HepG2 (cell line): ENCODE data around the gene HOXC9. TPM values are rescaled to one million over a fixed set of nuclear protein-coding genes. Genes with fewer than 3 reads are reported as not detected.
"Not testable (repeated sequence)": the region's sequence is repeated elsewhere in the genome, so short reads cannot be mapped to it uniquely, and the experiment has no call there.

Source experiments
- ATAC-seq: fragments of 200-7000 bp; cut with Tn5 transposase; 3 replicates; pipeline ENCODE4 v1.9.1; 2020; ENCODE audit warnings: mild to moderate bottlenecking, moderate library complexity
- BruUV-seq: library from RNA; stranded (reverse); fragments of 400-500 nt; replicated peaks from 2 replicates; lab custom pipeline; 2021; lab: Mats Ljungman, UMichigan
- CTCF ChIA-PET: fragments of 300-600 bp; formaldehyde crosslinking; extraction: SDS; loops from one replicate; lab custom pipeline; 2021; ENCODE audit warnings: low total read pairs, inconsistent platforms, low intra/inter-chr PET ratio; lab: Yijun Ruan, JAX
- POLR2A ChIA-PET: fragments of 350-600 bp; sonication (Branson Sonifier 250); formaldehyde crosslinking; loops from one replicate; lab custom pipeline; 2020; ENCODE audit warnings: antibody characterized with exemption, inconsistent platforms; lab: Yijun Ruan, JAX
- DNase-seq: peaks from one replicate; pipeline ENCODE4 v3.0.0-alpha.2; 2015; ENCODE audit warnings: low spot score
- FAIRE-seq: peaks from 3 replicates; lab custom pipeline; 2011; peaks lifted over from hg19 to GRCh38; lab: Jason Lieb, UNC
- H2AFZ ChIP-seq: one replicate; pipeline ENCODE4 v1.6.1; 2011; ENCODE audit warnings: low read length, inconsistent platforms
- H3K27ac ChIP-seq: fragments of 300-600 bp; 3 replicates; pipeline ENCODE4 v1.8.0; 2011; ENCODE audit warnings: mixed run types, mild to moderate bottlenecking, mixed read lengths, low read length, inconsistent platforms; ENCODE audit not compliant: insufficient read depth; ENCODE audit errors: extremely low read length
- H3K27me3 ChIP-seq, 2 experiments: fragments of 200-600 bp in 1 of 2; 2 replicates in 1 of 2; 3 replicates in 1 of 2; pipeline versions ENCODE4 v1.6.0 to v1.8.0; 2011; ENCODE audit warnings: low read length in 2 of 2, mild to moderate bottlenecking in 2 of 2, moderate library complexity in 2 of 2, inconsistent platforms in 1 of 2; ENCODE audit not compliant: insufficient read depth in 2 of 2, control insufficient read depth in 1 of 2
- H3K36me3 ChIP-seq, 2 experiments: fragments of 200-600 bp in 1 of 2; replicated peaks in 1 of 2; 2 replicates in 1 of 2; 3 replicates in 1 of 2; pipeline versions ENCODE4 v1.5.1 to v1.8.0; 2011; ENCODE audit warnings: low read length in 2 of 2, inconsistent platforms in 1 of 2; ENCODE audit not compliant: insufficient read depth in 2 of 2, control insufficient read depth in 1 of 2
- H3K4me1 ChIP-seq: 2 replicates; pipeline ENCODE4 v1.5.1; 2012; ENCODE audit warnings: low read length, inconsistent platforms; ENCODE audit not compliant: insufficient read depth
- H3K4me2 ChIP-seq: 2 replicates; pipeline ENCODE4 v1.6.0; 2011; ENCODE audit warnings: low read depth, low read length, inconsistent platforms
- H3K4me3 ChIP-seq, 3 experiments: fragments of 200-600 bp in 1 of 3; sonication (generic), shearing (Covaris generic) in 1 of 3; replicated peaks in 1 of 3; 2 replicates each; pipeline ENCODE4 v1.5.1; 2011 to 2016; ENCODE audit warnings: low read length in 3 of 3, inconsistent platforms in 2 of 3, low read depth in 2 of 3, mild to moderate bottlenecking in 2 of 3, control low read depth in 1 of 3, mixed read lengths in 1 of 3; ENCODE audit not compliant: insufficient read depth in 1 of 3
- H3K79me2 ChIP-seq: one replicate; pipeline ENCODE4 v1.6.1; 2011; ENCODE audit warnings: low read length, inconsistent platforms; ENCODE audit not compliant: insufficient read depth
- H3K9ac ChIP-seq: 2 replicates; pipeline ENCODE4 v1.6.0; 2011; ENCODE audit warnings: mild to moderate bottlenecking, low read depth, low read length, inconsistent platforms; ENCODE audit not compliant: insufficient read depth
- H3K9me3 ChIP-seq: 2 replicates; pipeline ENCODE4 v1.5.1; 2012; ENCODE audit warnings: mild to moderate bottlenecking, low read length
- H4K20me1 ChIP-seq: 2 replicates; pipeline ENCODE4 v1.6.0; 2011; ENCODE audit warnings: inconsistent platforms, mild to moderate bottlenecking, low read length, moderate library complexity; ENCODE audit not compliant: insufficient read depth
- FLYWCH1 ChIP-seq: sonication (generic); formaldehyde crosslinking; IDR thresholded peaks from 2 replicates; pipeline ENCODE4 v1.8.1; 2023; ENCODE audit warnings: mild to moderate bottlenecking, missing genetic modification reagents
- SMARCC2 ChIP-seq: fragments of 450-650 bp; IDR thresholded peaks from 2 replicates; pipeline ENCODE4 v1.6.1; 2017; ENCODE audit warnings: antibody characterized with exemption, mild to moderate bottlenecking
- SP5 ChIP-seq: IDR thresholded peaks from 2 replicates; pipeline ENCODE4 v1.6.1; 2016; ENCODE audit warnings: low read depth, borderline replicate concordance
- ZNF547 ChIP-seq: sonication (generic); formaldehyde crosslinking; IDR thresholded peaks from 2 replicates; pipeline ENCODE4 v1.5.1; 2020; ENCODE audit warnings: mild to moderate bottlenecking, missing genetic modification reagents
- ZNF550 ChIP-seq: sonication (generic); formaldehyde crosslinking; IDR thresholded peaks from 2 replicates; pipeline ENCODE4 v1.4.0; 2020; ENCODE audit warnings: mild to moderate bottlenecking, missing genetic modification reagents, borderline replicate concordance
- ZNF747 ChIP-seq: sonication (generic); formaldehyde crosslinking; IDR thresholded peaks from 2 replicates; pipeline ENCODE4 v1.8.1; 2023; ENCODE audit warnings: missing genetic modification reagents, mild to moderate bottlenecking, borderline replicate concordance
- ZNF776 ChIP-seq: sonication (generic); formaldehyde crosslinking; IDR thresholded peaks from 2 replicates; pipeline ENCODE4 v1.4.0; 2020; ENCODE audit warnings: mild to moderate bottlenecking, missing genetic modification reagents
- ZNF777 ChIP-seq: sonication (generic); formaldehyde crosslinking; IDR thresholded peaks from 2 replicates; pipeline ENCODE4 v1.4.0; 2020; ENCODE audit warnings: missing genetic modification reagents
- WGBS: methylation state at CpG from one replicate; pipeline ENCODE4 v1.1.6; 2017; ENCODE audit warnings: low lambda C conversion rate; 5-methylcytosine and 5-hydroxymethylcytosine counted together
- in situ Hi-C: cut with HindIII; loops from 2 replicates; pipeline ENCODE4 v1.10.0; 2017; ENCODE audit warnings: low pct_unique_long_range_greater_than_20kb; ENCODE audit not compliant: extremely low pct_ligation_motif_present
- intact Hi-C: fragments of 100-400 bp; cut with micrococcal nuclease; formaldehyde crosslinking; loops from one replicate; pipeline ENCODE4 v1.10.0; 2022; ENCODE audit not compliant: unreplicated experiment
- polyA plus RNA-seq, 8 experiments: library from polyadenylated mRNA; depleted of rRNA in 3 of 8; stranded (reverse) in 7 of 8; unstranded in 1 of 8; fragments of >200 nt; fragmentation: Illumina TruSeq in 4 of 8; extraction: Trizol in 4 of 8; gene quantifications; 2 replicates each; pipeline versions ENCODE4 v1.2.1 to v1.2.3, GENCODE V29; 2011 to 2016; ENCODE audit warnings: low read depth in 4 of 8, missing spikeins in 1 of 8, mixed read lengths in 1 of 8; ENCODE audit not compliant: insufficient read depth in 1 of 8
- total RNA-seq, 5 experiments: library from RNA; depleted of rRNA; stranded (reverse); fragments of >200 nt; fragmentation: Illumina TruSeq; extraction: Trizol; gene quantifications; 2 replicates each; pipeline ENCODE4 v1.2.3, GENCODE V29; 2016; ENCODE audit warnings: low read depth in 1 of 5
- TF ChIP-seq, protein P1 (sequence below): IDR thresholded peaks from 2 replicates; pipeline ENCODE4 v1.6.1; 2012; ENCODE audit warnings: inconsistent platforms
- TF ChIP-seq, protein P2 (sequence below): sonication (generic); formaldehyde crosslinking; IDR thresholded peaks from 2 replicates; pipeline ENCODE4 v1.9.0; 2021; ENCODE audit warnings: missing genetic modification reagents, mild to moderate bottlenecking, borderline replicate concordance
- TF ChIP-seq, protein P3 (sequence below): sonication (generic); formaldehyde crosslinking; IDR thresholded peaks from 2 replicates; pipeline ENCODE4; 2020; ENCODE audit warnings: missing genetic modification reagents, mild to moderate bottlenecking, borderline replicate concordance

Gene HOXC9
- total and polyA plus RNA-seq, 2 of the 13 experiments (the other 11 are each of a cell fraction or from before 2014, with no cell fraction given): 0.11 to 1.1 TPM

DNA sequence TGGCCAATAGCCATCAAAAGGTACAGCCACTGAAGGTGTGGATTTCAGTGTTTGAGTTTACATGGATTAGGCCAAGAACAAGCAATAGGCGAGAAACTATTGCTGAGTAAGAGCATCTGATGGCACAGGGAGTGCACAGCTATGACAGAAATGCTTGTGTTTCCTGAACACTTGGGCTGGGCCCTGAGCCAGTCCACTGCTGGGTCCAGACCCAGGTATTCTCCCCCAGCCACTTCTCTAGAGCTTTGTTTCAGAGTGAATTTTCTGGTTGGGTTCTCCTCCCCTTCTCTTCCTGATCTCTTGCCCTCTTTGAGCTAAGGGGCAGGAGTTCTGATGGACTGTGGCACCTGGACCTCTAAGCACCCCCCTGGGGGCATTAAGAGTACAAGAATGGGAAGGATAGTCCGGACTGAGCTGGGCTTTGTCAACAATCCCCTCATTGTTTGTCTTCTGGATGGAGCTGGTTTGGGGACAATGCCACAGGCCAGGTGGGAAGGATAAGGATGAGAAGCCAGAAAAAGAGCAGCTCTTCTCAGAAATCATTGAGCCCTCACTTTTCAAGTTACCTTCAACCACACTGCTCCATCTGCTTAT, 41.2 kb downstream of the HOXC9 start (continued):
- TF ChIP-seq ZNF547 (CRISPR knock-in tag) (no peak), ZNF550 (CRISPR knock-in tag) (no peak), ZNF747 (CRISPR knock-in tag) (no peak), ZNF777 (CRISPR knock-in tag) (no peak), ZNF776 (CRISPR knock-in tag) (no peak), FLYWCH1 (CRISPR knock-in tag) (no peak), SP5 (CRISPR knock-in tag) (no peak), SMARCC2 (no peak)
- TF ChIP-seq, protein P1, sequence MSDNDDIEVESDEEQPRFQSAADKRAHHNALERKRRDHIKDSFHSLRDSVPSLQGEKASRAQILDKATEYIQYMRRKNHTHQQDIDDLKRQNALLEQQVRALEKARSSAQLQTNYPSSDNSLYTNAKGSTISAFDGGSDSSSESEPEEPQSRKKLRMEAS: no peak
- TF ChIP-seq, protein P2, sequence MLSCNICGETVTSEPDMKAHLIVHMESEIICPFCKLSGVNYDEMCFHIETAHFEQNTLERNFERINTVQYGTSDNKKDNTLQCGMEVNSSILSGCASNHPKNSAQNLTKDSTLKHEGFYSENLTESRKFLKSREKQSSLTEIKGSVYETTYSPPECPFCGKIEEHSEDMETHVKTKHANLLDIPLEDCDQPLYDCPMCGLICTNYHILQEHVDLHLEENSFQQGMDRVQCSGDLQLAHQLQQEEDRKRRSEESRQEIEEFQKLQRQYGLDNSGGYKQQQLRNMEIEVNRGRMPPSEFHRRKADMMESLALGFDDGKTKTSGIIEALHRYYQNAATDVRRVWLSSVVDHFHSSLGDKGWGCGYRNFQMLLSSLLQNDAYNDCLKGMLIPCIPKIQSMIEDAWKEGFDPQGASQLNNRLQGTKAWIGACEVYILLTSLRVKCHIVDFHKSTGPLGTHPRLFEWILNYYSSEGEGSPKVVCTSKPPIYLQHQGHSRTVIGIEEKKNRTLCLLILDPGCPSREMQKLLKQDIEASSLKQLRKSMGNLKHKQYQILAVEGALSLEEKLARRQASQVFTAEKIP: no peak
- TF ChIP-seq, protein P3, sequence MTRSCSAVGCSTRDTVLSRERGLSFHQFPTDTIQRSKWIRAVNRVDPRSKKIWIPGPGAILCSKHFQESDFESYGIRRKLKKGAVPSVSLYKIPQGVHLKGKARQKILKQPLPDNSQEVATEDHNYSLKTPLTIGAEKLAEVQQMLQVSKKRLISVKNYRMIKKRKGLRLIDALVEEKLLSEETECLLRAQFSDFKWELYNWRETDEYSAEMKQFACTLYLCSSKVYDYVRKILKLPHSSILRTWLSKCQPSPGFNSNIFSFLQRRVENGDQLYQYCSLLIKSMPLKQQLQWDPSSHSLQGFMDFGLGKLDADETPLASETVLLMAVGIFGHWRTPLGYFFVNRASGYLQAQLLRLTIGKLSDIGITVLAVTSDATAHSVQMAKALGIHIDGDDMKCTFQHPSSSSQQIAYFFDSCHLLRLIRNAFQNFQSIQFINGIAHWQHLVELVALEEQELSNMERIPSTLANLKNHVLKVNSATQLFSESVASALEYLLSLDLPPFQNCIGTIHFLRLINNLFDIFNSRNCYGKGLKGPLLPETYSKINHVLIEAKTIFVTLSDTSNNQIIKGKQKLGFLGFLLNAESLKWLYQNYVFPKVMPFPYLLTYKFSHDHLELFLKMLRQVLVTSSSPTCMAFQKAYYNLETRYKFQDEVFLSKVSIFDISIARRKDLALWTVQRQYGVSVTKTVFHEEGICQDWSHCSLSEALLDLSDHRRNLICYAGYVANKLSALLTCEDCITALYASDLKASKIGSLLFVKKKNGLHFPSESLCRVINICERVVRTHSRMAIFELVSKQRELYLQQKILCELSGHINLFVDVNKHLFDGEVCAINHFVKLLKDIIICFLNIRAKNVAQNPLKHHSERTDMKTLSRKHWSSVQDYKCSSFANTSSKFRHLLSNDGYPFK (CRISPR knock-in tag): no peak

DNA sequence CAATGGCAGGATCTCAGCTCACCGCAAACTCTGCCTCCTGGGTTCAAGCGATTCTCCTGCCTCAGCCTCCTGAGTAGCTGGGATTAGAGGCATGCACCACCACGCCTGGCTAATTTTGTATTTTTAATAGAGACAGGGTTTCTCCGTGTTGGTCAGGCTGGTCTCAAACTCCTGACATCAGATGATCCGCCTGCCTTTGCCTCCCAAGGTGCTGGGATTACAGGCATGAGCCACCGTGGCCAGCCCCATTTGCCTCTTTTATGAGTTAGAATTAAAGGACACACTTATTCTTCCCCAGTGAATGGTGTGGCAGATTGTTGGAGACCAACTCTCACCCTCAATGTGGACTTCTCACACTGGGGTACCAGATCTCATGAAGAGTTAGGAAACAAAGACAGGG, 42.1 kb downstream of the HOXC9 start:
- H4K20me1 ChIP-seq, BruUV-seq, H3K4me1 ChIP-seq, ATAC-seq, H3K9ac ChIP-seq, H3K79me2 ChIP-seq, H3K4me2 ChIP-seq, FAIRE-seq, H3K4me3 ChIP-seq, H3K36me3 ChIP-seq, intact Hi-C loops, in situ Hi-C loops, CTCF ChIA-PET, H3K9me3 ChIP-seq, H2AFZ ChIP-seq, H3K27ac ChIP-seq, POLR2A ChIA-PET, DNase-seq: not testable (repeated sequence)
- H3K27me3 ChIP-seq: peaks cover 8 to 64% of the 10 kb centered on the region in 2 experiments
- 35% methylated on average over 6 of the region's 6 CpGs for WGBS
